SK-N-SH treated with all-trans-retinoic acid at 6 μM for 48 hours (cell line): Measurements from ENCODE around the gene PMEL.
"Not testable (repeated sequence)": the region's sequence is repeated elsewhere in the genome, so short reads cannot be mapped to it uniquely, and the experiment has no call there.

Experiments
- ATAC-seq: fragments of 200-7000 bp; cut with Tn5 transposase; 3 replicates; pipeline ENCODE4 v1.9.1; 2020; ENCODE audit warnings: mild to moderate bottlenecking, moderate library complexity
- ARNTL ChIP-seq: fragments of 450-650 bp; formaldehyde crosslinking; IDR thresholded peaks from 2 replicates; pipeline ENCODE4 v1.5.0; 2020; ENCODE audit warnings: low read depth, mild to moderate bottlenecking, moderate library complexity, borderline replicate concordance
- CSDC2 ChIP-seq: fragments of 250-450 bp; sonication (Bioruptor Pico); IDR thresholded peaks from 2 replicates; pipeline ENCODE4 v1.5.0; 2020; ENCODE audit warnings: mild to moderate bottlenecking, moderate library complexity
- CSRNP3 ChIP-seq: fragments of 250-450 bp; sonication (Bioruptor Pico); IDR thresholded peaks from 2 replicates; pipeline ENCODE4 v1.5.1; 2021; ENCODE audit warnings: mild to moderate bottlenecking, moderate library complexity
- ESRRG ChIP-seq: fragments of 250-450 bp; sonication (Bioruptor Pico); IDR thresholded peaks from 2 replicates; pipeline ENCODE4 v1.6.1; 2021; ENCODE audit warnings: mild to moderate bottlenecking
- GLIS3 ChIP-seq: fragments of 250-450 bp; sonication (Bioruptor Pico); IDR thresholded peaks from 2 replicates; pipeline ENCODE4 v1.5.0; 2020; ENCODE audit warnings: mild to moderate bottlenecking, moderate library complexity
- ISL1 ChIP-seq: fragments of 250-450 bp; sonication (Bioruptor Pico); IDR thresholded peaks from 2 replicates; pipeline ENCODE4 v2.1.2; 2022; ENCODE audit warnings: mild to moderate bottlenecking, moderate library complexity
- OSR1 ChIP-seq: fragments of 250-450 bp; sonication (Bioruptor Pico); IDR thresholded peaks from 2 replicates; pipeline ENCODE4 v1.8.0; 2022; ENCODE audit warnings: moderate library complexity, mild to moderate bottlenecking, inconsistent platforms
- PPARA ChIP-seq: fragments of 250-450 bp; sonication (Bioruptor Pico); IDR thresholded peaks from 2 replicates; pipeline ENCODE4 v1.5.0; 2020; ENCODE audit warnings: mild to moderate bottlenecking, borderline replicate concordance
- SNAI2 ChIP-seq: fragments of 250-450 bp; sonication (Bioruptor Pico); IDR thresholded peaks from 2 replicates; pipeline ENCODE4 v1.5.0; 2020; ENCODE audit warnings: mild to moderate bottlenecking, moderate library complexity
- TCF4 ChIP-seq: fragments of 250-450 bp; sonication (Bioruptor Pico); IDR thresholded peaks from 2 replicates; pipeline ENCODE4 v1.8.0; 2021; ENCODE audit warnings: mild to moderate bottlenecking, moderate library complexity, borderline replicate concordance
- TOX ChIP-seq: fragments of 250-450 bp; sonication (Bioruptor Pico); IDR thresholded peaks from 2 replicates; pipeline ENCODE4 v1.8.0; 2021; ENCODE audit warnings: mild to moderate bottlenecking, moderate library complexity, borderline replicate concordance
- TSHZ2 ChIP-seq: fragments of 250-450 bp; sonication (Bioruptor Pico); IDR thresholded peaks from 2 replicates; pipeline ENCODE4 v1.5.0; 2020; ENCODE audit warnings: mild to moderate bottlenecking, moderate library complexity
- ZC3H10 ChIP-seq: fragments of 250-450 bp; sonication (Bioruptor Pico); IDR thresholded peaks from 2 replicates; pipeline ENCODE4 v1.5.1; 2021; ENCODE audit warnings: mild to moderate bottlenecking, moderate library complexity
- ZFP3 ChIP-seq: fragments of 250-450 bp; sonication (Bioruptor Pico); IDR thresholded peaks from 2 replicates; pipeline ENCODE4 v1.5.0; 2020; ENCODE audit warnings: mild to moderate bottlenecking, moderate library complexity
- ZNF565 ChIP-seq: fragments of 450-650 bp; formaldehyde crosslinking; conservative IDR thresholded peaks from 2 replicates; pipeline ENCODE4 v1.5.0; 2020; ENCODE audit warnings: low read depth, mild to moderate bottlenecking, moderate library complexity
- ZNF8 ChIP-seq: fragments of 450-650 bp; formaldehyde crosslinking; IDR thresholded peaks from 2 replicates; pipeline ENCODE4 v1.5.0; 2020; ENCODE audit warnings: mild to moderate bottlenecking, moderate library complexity
- TF ChIP-seq, protein P1 (sequence below): fragments of 250-450 bp; sonication (Bioruptor Pico); IDR thresholded peaks from 2 replicates; pipeline ENCODE4 v1.5.1; 2020; ENCODE audit warnings: low read depth, mild to moderate bottlenecking, moderate library complexity
- TF ChIP-seq, protein P2 (sequence below): fragments of 250-450 bp; sonication (Bioruptor Pico); IDR thresholded peaks from 2 replicates; pipeline ENCODE4 v1.8.0; 2021; ENCODE audit warnings: low read depth, mild to moderate bottlenecking, moderate library complexity, borderline replicate concordance

Gene PMEL

GRCh38 chr12:55995366-55995765, 29.5 kb upstream of the PMEL start:
- ATAC-seq = no peak

GRCh38 chr12:55993230-55993853, 27.5 kb upstream of the PMEL start:
- ATAC-seq = no peak
- TF ChIP-seq ZNF8 (CRISPR knock-in tag) (no peak), CSRNP3 (CRISPR knock-in tag) (no peak), ISL1 (CRISPR knock-in tag) (no peak)

More at GRCh38 chr12:55995366-55995765, 29.5 kb upstream of the PMEL start:
- TF ChIP-seq ZFP3 (CRISPR knock-in tag) (no peak), ZNF565 (CRISPR knock-in tag) (no peak), ARNTL (CRISPR knock-in tag) (no peak), ZNF8 (CRISPR knock-in tag) (no peak), CSRNP3 (CRISPR knock-in tag) (no peak), OSR1 (no peak), TCF4 (no peak), TSHZ2 (no peak), GLIS3 (CRISPR knock-in tag) (no peak), TOX (CRISPR knock-in tag) (no peak), PPARA (CRISPR knock-in tag) (no peak), CSDC2 (CRISPR knock-in tag) (no peak), ESRRG (CRISPR knock-in tag) (no peak), SNAI2 (no peak), ZC3H10 (CRISPR knock-in tag) (no peak)
- TF ChIP-seq, protein P1, sequence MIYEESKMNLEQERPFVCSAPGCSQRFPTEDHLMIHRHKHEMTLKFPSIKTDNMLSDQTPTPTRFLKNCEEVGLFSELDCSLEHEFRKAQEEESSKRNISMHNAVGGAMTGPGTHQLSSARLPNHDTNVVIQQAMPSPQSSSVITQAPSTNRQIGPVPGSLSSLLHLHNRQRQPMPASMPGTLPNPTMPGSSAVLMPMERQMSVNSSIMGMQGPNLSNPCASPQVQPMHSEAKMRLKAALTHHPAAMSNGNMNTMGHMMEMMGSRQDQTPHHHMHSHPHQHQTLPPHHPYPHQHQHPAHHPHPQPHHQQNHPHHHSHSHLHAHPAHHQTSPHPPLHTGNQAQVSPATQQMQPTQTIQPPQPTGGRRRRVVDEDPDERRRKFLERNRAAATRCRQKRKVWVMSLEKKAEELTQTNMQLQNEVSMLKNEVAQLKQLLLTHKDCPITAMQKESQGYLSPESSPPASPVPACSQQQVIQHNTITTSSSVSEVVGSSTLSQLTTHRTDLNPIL (CRISPR knock-in tag) = no peak
- TF ChIP-seq, protein P2, sequence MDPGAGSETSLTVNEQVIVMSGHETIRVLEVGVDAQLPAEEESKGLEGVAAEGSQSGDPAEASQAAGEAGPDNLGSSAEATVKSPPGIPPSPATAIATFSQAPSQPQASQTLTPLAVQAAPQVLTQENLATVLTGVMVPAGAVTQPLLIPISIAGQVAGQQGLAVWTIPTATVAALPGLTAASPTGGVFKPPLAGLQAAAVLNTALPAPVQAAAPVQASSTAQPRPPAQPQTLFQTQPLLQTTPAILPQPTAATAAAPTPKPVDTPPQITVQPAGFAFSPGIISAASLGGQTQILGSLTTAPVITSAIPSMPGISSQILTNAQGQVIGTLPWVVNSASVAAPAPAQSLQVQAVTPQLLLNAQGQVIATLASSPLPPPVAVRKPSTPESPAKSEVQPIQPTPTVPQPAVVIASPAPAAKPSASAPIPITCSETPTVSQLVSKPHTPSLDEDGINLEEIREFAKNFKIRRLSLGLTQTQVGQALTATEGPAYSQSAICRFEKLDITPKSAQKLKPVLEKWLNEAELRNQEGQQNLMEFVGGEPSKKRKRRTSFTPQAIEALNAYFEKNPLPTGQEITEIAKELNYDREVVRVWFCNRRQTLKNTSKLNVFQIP (CRISPR knock-in tag) = no peak

GRCh38 chr12:55991110-55991509, 25.3 kb upstream of the PMEL start:
- TF ChIP-seq CSRNP3 (CRISPR knock-in tag) = no peak
- TF ChIP-seq CSDC2 (CRISPR knock-in tag) = no peak
- no peak for TF ChIP-seq GLIS3 (CRISPR knock-in tag)
- no peak for TF ChIP-seq ARNTL (CRISPR knock-in tag)
- no peak for TF ChIP-seq ESRRG (CRISPR knock-in tag)
- TF ChIP-seq, protein P2 (CRISPR knock-in tag) = no peak
- no peak for TF ChIP-seq ZC3H10 (CRISPR knock-in tag)
- TF ChIP-seq PPARA (CRISPR knock-in tag) = no peak
- TF ChIP-seq ZNF8 (CRISPR knock-in tag) = no peak
- ATAC-seq = no peak

DNA sequence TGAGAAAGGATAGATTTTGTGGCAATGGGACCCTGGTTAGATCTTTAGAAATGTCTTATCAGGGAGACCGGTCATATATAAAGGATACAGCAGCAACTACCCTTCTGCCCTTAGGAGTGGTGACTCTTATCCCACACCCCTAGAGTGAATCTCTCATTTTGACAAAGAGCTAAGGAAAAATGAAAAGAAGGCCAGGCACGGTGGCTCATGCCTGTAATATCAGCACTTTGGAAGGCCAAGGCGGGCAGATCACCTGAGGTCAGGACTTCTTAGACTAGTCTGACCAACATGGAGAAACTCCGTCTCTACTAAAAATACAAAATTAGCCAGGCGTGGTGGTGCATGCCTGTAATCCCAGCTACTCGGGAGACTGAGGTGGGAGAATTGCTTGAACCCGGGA, 20.1 kb upstream of the PMEL start:
- ATAC-seq = not testable (repeated sequence)
